ENCODE data around the gene DNAL4. TPM values are rescaled to one million over a fixed set of nuclear protein-coding genes. Genes with fewer than 3 reads are reported as not detected.

The DNAL4 gene
- total and polyA plus RNA-seq, 2 of the 4 experiments (the other 2 are of a cell fraction): 6.1 to 12.1 TPM

- 73% methylated on average over 4 of the region's 16 CpGs; no CpG with 5 or more reads in 1 of the 2 experiments for WGBS, 2 experiments (ENCODE audit: extremely low coverage in 2 of 2, insufficient read length in 1 of 2)
- Histone ChIP-seq H2BK5ac (ENCODE audit: low read depth, low read length, poor library complexity, severe bottlenecking) (no peak overlapping the region), H2BK20ac (ENCODE audit: low read depth, low read length) (no peak overlapping the region), H3K27me3 (ENCODE audit: control insufficient read depth, insufficient read depth, low read length) (no peaks in the 10 kb centered on the region), H3K9me1 (ENCODE audit: insufficient read depth, low read length) (peaks cover 19% of the 10 kb centered on the region), H2AK9ac (replicated peaks; ENCODE audit: low read depth, low read length, poor library complexity) (no peak overlapping the region), H2AFZ (replicated peaks; ENCODE audit: low read length, poor library complexity) (no peak overlapping the region), H3K23ac (ENCODE audit: low read depth, low read length) (no peak overlapping the region), H2BK120ac (ENCODE audit: low read depth, low read length) (no peak overlapping the region), H3K14ac (replicated peaks; ENCODE audit: low read depth, low read length) (no peak overlapping the region), H4K91ac (ENCODE audit: insufficient read depth, low read depth, low read length) (no peak overlapping the region), H3K36me3 (ENCODE audit: control insufficient read depth, insufficient read depth, low read length) (no peaks in the 10 kb centered on the region), H3K56ac (ENCODE audit: extremely low read depth, insufficient read depth, low read length) (no peak overlapping the region), H4K8ac (ENCODE audit: low read depth in 2 of 2, low read length in 2 of 2) (no peak overlapping the region), H2BK15ac (ENCODE audit: low read depth, low read length) (no peak overlapping the region), H3K4me1 (ENCODE audit: control insufficient read depth, insufficient read depth, low read length) (peaks cover 9% of the 10 kb centered on the region), H3K27ac (ENCODE audit: insufficient read depth, low read length) (no peak overlapping the region), H3K4ac (ENCODE audit: low read depth, low read length) (no peak overlapping the region), H3K4me2 (ENCODE audit: low read depth, low read length) (no peak overlapping the region), H3K79me1 (ENCODE audit: low read depth in 1 of 2, low read length in 2 of 2) (peaks cover 10 to 33% of the 10 kb centered on the region in 2 experiments), H3K9ac (ENCODE audit: low read depth, low read length) (no peak overlapping the region), H2AK5ac (ENCODE audit: low read depth, low read length) (0 out of 2 replicates have a peak overlapping the region, but pooled peaks have one; percentile 35), H3K4me3 (ENCODE audit: insufficient read depth, low read depth, low read length) (no peak overlapping the region), H4K5ac (ENCODE audit: low read depth, low read length) (no peak overlapping the region), H3K18ac (ENCODE audit: low read depth, low read length) (no peak overlapping the region), H4K20me1 (ENCODE audit: insufficient read depth, low read length) (peaks cover 4% of the 10 kb centered on the region; the same call in 1 of the 2 replicates), H3K9me3 (ENCODE audit: control insufficient read depth, insufficient read depth, low read length) (no peaks in the 10 kb centered on the region)
- no TSS peak for BruUV-seq (replicated peaks)
- TF ChIP-seq CHD1 (IDR thresholded peaks at IDR 0.05; ENCODE audit: low read depth, low read length): no peak
- no peak for TF ChIP-seq MAFK (IDR thresholded peaks at IDR 0.05; ENCODE audit: low read depth, low read length)
- no peak for DNase-seq
- dilution Hi-C loops (cut with HindIII; ENCODE audit: low sequenced_read_pairs, unreplicated experiment) (no loop called here), intact Hi-C loops (cut with micrococcal nuclease) (no loop called here), in situ Hi-C loops (cut with MboI; ENCODE audit: low sequenced_read_pairs) (no loop called here)
- POLR2A ChIA-PET (ENCODE audit: unreplicated experiment): no interaction called here
- CTCF ChIA-PET: no interaction called here
- ATAC-seq (ENCODE audit: low read depth): no peak
These were observed 35.5 kb downstream of the DNAL4 start for GRCh38 chr22:38758276-38758945.
